A549 (cell line): ENCODE results near the gene RPS6KA2. TPM values are rescaled to one million over a fixed set of nuclear protein-coding genes. Genes with fewer than 3 reads are reported as not detected.

Experiments
- ATAC-seq, 2 experiments: fragments of 200-7000 bp in 1 of 2; fragments of >200 bp in 1 of 2; cut with Nextera tagmentation in 1 of 2; cut with Tn5 transposase in 1 of 2; 3 replicates each; pipeline versions ENCODE4 v1.8.0 to v1.9.1; 2018 to 2020; ENCODE audit warnings: mild to moderate bottlenecking in 1 of 2, moderate library complexity in 1 of 2
- CTCF ChIA-PET: fragments of 300-600 bp; sonication (Branson Sonifier 250); formaldehyde crosslinking; extraction: SDS; loops from one replicate; lab custom pipeline; 2021; ENCODE audit warnings: antibody characterized with exemption, inconsistent platforms; lab: Yijun Ruan, JAX
- POLR2A ChIA-PET: fragments of 350-600 bp; formaldehyde crosslinking; extraction: SDS; loops from one replicate; lab custom pipeline; 2021; ENCODE audit warnings: antibody characterized with exemption, inconsistent platforms; lab: Yijun Ruan, JAX
- DNase-seq, 2 experiments: peaks; one replicate each; pipeline versions ENCODE4 v3.0.0 to v3.0.0-alpha.2; 2011 to 2016; ENCODE audit warnings: low read depth in 1 of 2, low spot score in 1 of 2
- FAIRE-seq: peaks from 2 replicates; lab custom pipeline; 2011; peaks lifted over from hg19 to GRCh38; lab: Jason Lieb, UNC
- H3K27ac ChIP-seq, 2 experiments: fragments of >200 bp; sonication (Bioruptor Twin); formaldehyde crosslinking; 3 replicates each; pipeline ENCODE4 v1.5.1; 2016 to 2017
- H3K4me1 ChIP-seq: fragments of >200 bp; sonication (Bioruptor Twin); formaldehyde crosslinking; 3 replicates; pipeline ENCODE4 v1.6.1; 2016
- H3K4me2 ChIP-seq: fragments of >200 bp; sonication (Bioruptor Twin); formaldehyde crosslinking; 3 replicates; pipeline ENCODE4 v1.6.1; 2016
- H3K4me3 ChIP-seq: fragments of >200 bp; sonication (Bioruptor Twin); formaldehyde crosslinking; 3 replicates; pipeline ENCODE4 v1.5.1; 2016
- H3K9me3 ChIP-seq: fragments of >200 bp; sonication (Bioruptor Twin); formaldehyde crosslinking; 3 replicates; pipeline ENCODE4 v1.6.1; 2016
- BHLHE40 ChIP-seq: IDR thresholded peaks from 2 replicates; pipeline ENCODE4 v1.6.1; 2012; ENCODE audit warnings: low read depth, low read length, inconsistent platforms
- CEBPB ChIP-seq, 2 experiments: fragments of >200 bp in 1 of 2; sonication (Bioruptor Twin) in 1 of 2; formaldehyde crosslinking in 1 of 2; IDR thresholded peaks; 2 replicates each; pipeline ENCODE4 v1.6.1; 2012 to 2016
- CHD4 ChIP-seq: fragments of 200-600 bp; sonication (generic); IDR thresholded peaks from 2 replicates; pipeline ENCODE4 v1.6.1; 2016; ENCODE audit warnings: antibody characterized with exemption, mild to moderate bottlenecking, borderline replicate concordance
- E2F6 ChIP-seq: IDR thresholded peaks from 2 replicates; pipeline ENCODE4 v1.6.1; 2012; ENCODE audit warnings: low read depth, borderline replicate concordance
- EHF ChIP-seq: fragments of 250-450 bp; sonication (Bioruptor Pico); IDR thresholded peaks from 2 replicates; pipeline ENCODE4 v1.5.0; 2020; ENCODE audit warnings: mild to moderate bottlenecking
- EHMT2 ChIP-seq: fragments of 200-600 bp; sonication (generic); IDR thresholded peaks from 2 replicates; pipeline ENCODE4 v1.6.1; 2016; ENCODE audit warnings: antibody characterized with exemption, low read depth, mild to moderate bottlenecking, moderate library complexity
- ESRRA ChIP-seq: fragments of 150-350 bp; IDR thresholded peaks from 2 replicates; pipeline ENCODE4 v1.6.1; 2014; ENCODE audit warnings: mild to moderate bottlenecking, low read length, borderline replicate concordance
- FOXS1 ChIP-seq: fragments of 250-450 bp; sonication (Bioruptor Pico); IDR thresholded peaks from 2 replicates; pipeline ENCODE4 v1.5.0; 2020; ENCODE audit warnings: mild to moderate bottlenecking, moderate library complexity
- HES2 ChIP-seq: fragments of >200 bp; sonication (Bioruptor Twin); formaldehyde crosslinking; IDR thresholded peaks from 2 replicates; pipeline ENCODE4 v1.6.1; 2016
- HMGXB4 ChIP-seq: fragments of 250-450 bp; sonication (Bioruptor Pico); IDR thresholded peaks from 2 replicates; pipeline ENCODE4 v1.5.0; 2021; ENCODE audit warnings: mild to moderate bottlenecking, moderate library complexity, borderline replicate concordance
- JUN ChIP-seq, 2 experiments: fragments of >200 bp; sonication (Bioruptor Twin); formaldehyde crosslinking; IDR thresholded peaks; 2 replicates in 1 of 2; 3 replicates in 1 of 2; pipeline ENCODE4 v1.6.1; 2016 to 2017
- KDM5A ChIP-seq: fragments of 200-600 bp; sonication (generic); IDR thresholded peaks from 2 replicates; pipeline ENCODE4 v1.6.1; 2016; ENCODE audit warnings: antibody characterized with exemption, mild to moderate bottlenecking
- MYC ChIP-seq: IDR thresholded peaks from 2 replicates; pipeline ENCODE4 v1.6.1; 2012; ENCODE audit warnings: mild to moderate bottlenecking, inconsistent platforms, low read length, improper control_type of control experiment, borderline replicate concordance
- NFE2L2 ChIP-seq: fragments of 150-350 bp; conservative IDR thresholded peaks from 2 replicates; pipeline ENCODE4 v1.6.1; 2014; ENCODE audit warnings: low read length
- NR3C1 ChIP-seq: fragments of >200 bp; sonication (Bioruptor Twin); formaldehyde crosslinking; IDR thresholded peaks from 3 replicates; pipeline ENCODE4 v1.6.1; 2017
- PHF8 ChIP-seq: fragments of 200-600 bp; sonication (generic); IDR thresholded peaks from 2 replicates; pipeline ENCODE4 v1.6.1; 2016; ENCODE audit warnings: low read depth, mild to moderate bottlenecking, antibody characterized with exemption, moderate library complexity, borderline replicate concordance
- POLR2AphosphoS2 ChIP-seq: conservative IDR thresholded peaks from 2 replicates; pipeline ENCODE4 v1.6.1; 2012; ENCODE audit warnings: low read length, improper control_type of control experiment, inconsistent platforms
- RFX5 ChIP-seq: fragments of 450-650 bp; IDR thresholded peaks from 2 replicates; pipeline ENCODE4 v1.7.1; 2014; ENCODE audit warnings: antibody characterized with exemption, mild to moderate bottlenecking, moderate library complexity
- SMC3 ChIP-seq: fragments of >200 bp; sonication (Bioruptor Twin); formaldehyde crosslinking; IDR thresholded peaks from 3 replicates; pipeline ENCODE4 v1.6.1; 2018; ENCODE audit warnings: inconsistent platforms
- SREBF2 ChIP-seq: fragments of 450-650 bp; IDR thresholded peaks from 2 replicates; pipeline ENCODE4 v1.6.1; 2014; ENCODE audit warnings: mild to moderate bottlenecking, moderate library complexity
- TFCP2L1 ChIP-seq: fragments of 250-450 bp; sonication (Bioruptor Pico); IDR thresholded peaks from 2 replicates; pipeline ENCODE4 v1.5.0; 2021; ENCODE audit warnings: mild to moderate bottlenecking
- ZNF302 ChIP-seq: fragments of 250-450 bp; sonication (Bioruptor Pico); IDR thresholded peaks from 2 replicates; pipeline ENCODE4 v1.9.0; 2021; ENCODE audit warnings: inconsistent platforms, mild to moderate bottlenecking, moderate library complexity
- ZSCAN20 ChIP-seq: fragments of 250-450 bp; sonication (Bioruptor Pico); IDR thresholded peaks from 2 replicates; pipeline ENCODE4 v1.8.0; 2022; ENCODE audit warnings: mild to moderate bottlenecking, moderate library complexity
- WGBS: methylation state at CpG from one replicate; pipeline ENCODE4 v1.1.6; 2017; ENCODE audit errors: missing lambda C conversion rate; 5-methylcytosine and 5-hydroxymethylcytosine counted together
- polyA plus RNA-seq, 4 experiments: library from polyadenylated mRNA; depleted of rRNA in 3 of 4; stranded (reverse); fragments of >200 nt; fragmentation: RNase III in 1 of 4; extraction: RNeasy Plus Mini Kit Qiagen cat#74134 plus additional on column Dnase treatment in 1 of 4; gene quantifications; 2 replicates in 3 of 4; 3 replicates in 1 of 4; pipeline ENCODE4 v1.2.3, GENCODE V29; 2011 to 2017

RPS6KA2 gene
- polyA plus RNA-seq, 2 of the 4 experiments (the other 2 are of a cell fraction) = 0.19 TPM; not detected in 1

GRCh38 chr6:166567813-166568212, 59.2 kb downstream of the RPS6KA2 start:
- CTCF ChIA-PET = no interaction called here
- DNase-seq (no peak), FAIRE-seq (no peak), ATAC-seq (no peak)
- H3K4me1 ChIP-seq = no peaks in the 10 kb centered on the region
- WGBS = 72% methylated on average over 6 of the region's 8 CpGs
- no peaks in the 10 kb centered on the region for H3K9me3 ChIP-seq
- no peak overlapping the region for H3K27ac ChIP-seq
- no peak overlapping the region for H3K4me3 ChIP-seq
- H3K4me2 ChIP-seq = no peak overlapping the region
- POLR2A ChIA-PET = no interaction called here
- TF ChIP-seq CEBPB (IDR thresholded peaks at IDR 0.05) = no peak

GRCh38 chr6:166567107-166567506, 59.9 kb downstream of the RPS6KA2 start:
- ATAC-seq = no peak
- Histone ChIP-seq H3K9me3 (no peaks in the 10 kb centered on the region), H3K4me3 (no peak overlapping the region), H3K4me1 (no peaks in the 10 kb centered on the region), H3K27ac (no peak overlapping the region), H3K4me2 (no peak overlapping the region)
- ChIA-PET CTCF (no interaction called here), POLR2A (no interaction called here)
- WGBS = 44% methylated on average over 8 of the region's 8 CpGs
- DNase-seq = no peak
- TF ChIP-seq NFE2L2 = no peak
- TF ChIP-seq RFX5 = no peak
- no peak for TF ChIP-seq HES2
- no peak for TF ChIP-seq SMC3
- TF ChIP-seq NR3C1 = no peak
- TF ChIP-seq TFCP2L1 (CRISPR knock-in tag) = no peak
- no peak for TF ChIP-seq EHMT2
- TF ChIP-seq ZNF302 (CRISPR knock-in tag) = no peak
- no peak for TF ChIP-seq SREBF2
- FAIRE-seq = no peak

- ATAC-seq = no peak
- no peak overlapping the region for H3K4me3 ChIP-seq
- CTCF ChIA-PET = no interaction called here
- WGBS = 60% methylated on average over 9 of the region's 12 CpGs
- H3K4me1 ChIP-seq = no peaks in the 10 kb centered on the region
- no peak for FAIRE-seq
- H3K9me3 ChIP-seq = no peaks in the 10 kb centered on the region
- no peak overlapping the region for H3K4me2 ChIP-seq
- TF ChIP-seq BHLHE40 = no peak
- TF ChIP-seq EHMT2 = no peak
- TF ChIP-seq HES2 = no peak
- no peak for TF ChIP-seq PHF8
- no peak for TF ChIP-seq KDM5A
- TF ChIP-seq ZSCAN20 = no peak
- no peak for TF ChIP-seq E2F6
- no peak for TF ChIP-seq RFX5
- no peak for TF ChIP-seq FOXS1
- TF ChIP-seq SREBF2 = no peak
- TF ChIP-seq POLR2AphosphoS2 = no peak
- TF ChIP-seq ESRRA = no peak
- no peak for TF ChIP-seq NR3C1
- TF ChIP-seq JUN (IDR thresholded peaks at IDR 0.05) = no peak
- TF ChIP-seq EHF (CRISPR knock-in tag) = no peak
- no peak for TF ChIP-seq CHD4
- no peak for TF ChIP-seq MYC
- TF ChIP-seq HMGXB4 (CRISPR knock-in tag) = no peak
- DNase-seq = no peak
- POLR2A ChIA-PET = no interaction called here
- H3K27ac ChIP-seq = no peak overlapping the region
These were observed 60.7 kb downstream of the RPS6KA2 start for GRCh38 chr6:166566026-166567011.
